Bone marrow (tissue), 2 donors: ENCODE measurements around the gene NCK2.
A peak's percentile ranks its signal among the peaks of the same experiment; 100 is the strongest.

ENCODE experiments used
- DNase-seq, 2 donors: peaks; one replicate each; lab custom pipeline; 2025; lab: John Stamatoyannopoulos, UW

The NCK2 gene

GRCh38 chr2:105777031-105777482, 32.3 kb downstream of the NCK2 start:
- no peak for DNase-seq

- DNase-seq: no peak
These were observed 32.9 kb downstream of the NCK2 start for GRCh38 chr2:105777506-105778055.

GRCh38 chr2:105778080-105778607, 33.4 kb downstream of the NCK2 start:
- no peak for DNase-seq

GRCh38 chr2:105779394-105779793, 34.7 kb downstream of the NCK2 start:
- DNase-seq: no peak

GRCh38 chr2:105780606-105781005, 35.9 kb downstream of the NCK2 start:
- DNase-seq: no peak

GRCh38 chr2:105781274-105781978, 36.7 kb downstream of the NCK2 start:
- DNase-seq: no peak

GRCh38 chr2:105782123-105782522, 37.4 kb downstream of the NCK2 start:
- DNase-seq: no peak

- no peak for DNase-seq
These were observed 37.9 kb downstream of the NCK2 start for GRCh38 chr2:105782646-105783045.

- no peak for DNase-seq
These were observed 38.5 kb downstream of the NCK2 start for GRCh38 chr2:105783151-105783738.

GRCh38 chr2:105783972-105784371, 39.3 kb downstream of the NCK2 start:
- DNase-seq: no peak

- DNase-seq: no peak
These were observed 39.9 kb downstream of the NCK2 start for GRCh38 chr2:105784589-105784988.

GRCh38 chr2:105785095-105785847, 40.6 kb downstream of the NCK2 start:
- DNase-seq: no peak

- peak in 1 of 2 donors; percentile 65 for DNase-seq
These were observed 41.8 kb downstream of the NCK2 start for GRCh38 chr2:105786231-105787230.

GRCh38 chr2:105787376-105788318, 42.9 kb downstream of the NCK2 start:
- no peak for DNase-seq

- DNase-seq: no peak
These were observed 44.1 kb downstream of the NCK2 start for GRCh38 chr2:105788670-105789290.

- peak in 1 of 2 donors; percentile 92 for DNase-seq
These were observed 45.2 kb downstream of the NCK2 start for GRCh38 chr2:105789745-105790460.

- no peak for DNase-seq
These were observed 45.9 kb downstream of the NCK2 start for GRCh38 chr2:105790461-105791149.

GRCh38 chr2:105791229-105791628, 46.5 kb downstream of the NCK2 start:
- DNase-seq: no peak
